Hematopoietic multipotent progenitor cell treated with erythropoietin and hydrocortisone succinate and interleukin-3 and kit ligand, for 15 days (in vitro differentiated cells): ENCODE data around the gene PGF.

ENCODE experiments used
- DNase-seq: peaks from one replicate; pipeline ENCODE4 v3.0.0-alpha.2; 2015; ENCODE audit warnings: low spot score

The PGF gene

GRCh38 chr14:74956280-74957072 lies 1.1 kb upstream of the PGF start:
- no peak for DNase-seq

- no peak for DNase-seq
Measured at GRCh38 chr14:74956027-74956279, 556 bp upstream of the PGF start.

- DNase-seq, result no peak
Measured at GRCh38 chr14:74954947-74955228, 509 bp downstream of the PGF start.

- no peak for DNase-seq
Measured at GRCh38 chr14:74954232-74954946, 1.0 kb downstream of the PGF start.

- DNase-seq, result no peak
Measured at GRCh38 chr14:74953686-74954085, 1.7 kb downstream of the PGF start.

- DNase-seq, result peak; percentile 22
Measured at GRCh38 chr14:74952697-74953484, 2.5 kb downstream of the PGF start.

DNA sequence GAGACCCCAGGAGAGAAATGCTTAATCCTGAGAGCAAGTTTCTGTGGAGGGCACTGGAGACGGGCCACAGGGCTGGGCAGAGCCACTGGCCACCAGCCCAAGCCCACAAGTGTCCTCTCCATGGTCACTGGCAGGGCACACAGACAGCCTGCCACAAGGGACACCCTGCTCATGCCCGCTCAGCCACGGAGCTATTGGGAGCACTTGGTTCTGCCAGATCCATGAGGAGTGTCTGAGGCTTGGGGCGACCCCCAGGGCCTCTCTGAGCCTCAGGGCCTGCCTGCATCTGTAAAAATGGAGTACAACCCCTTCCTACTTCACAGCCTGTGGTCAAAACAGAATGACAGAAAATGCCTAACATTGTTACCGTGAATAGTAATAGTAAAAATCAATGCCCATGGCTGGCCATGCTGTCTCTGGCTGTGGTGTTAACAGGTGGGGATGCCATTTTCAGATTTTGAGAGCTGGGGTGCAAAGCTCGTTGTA lies 3.2 kb downstream of the PGF start:
- no peak for DNase-seq

DNA sequence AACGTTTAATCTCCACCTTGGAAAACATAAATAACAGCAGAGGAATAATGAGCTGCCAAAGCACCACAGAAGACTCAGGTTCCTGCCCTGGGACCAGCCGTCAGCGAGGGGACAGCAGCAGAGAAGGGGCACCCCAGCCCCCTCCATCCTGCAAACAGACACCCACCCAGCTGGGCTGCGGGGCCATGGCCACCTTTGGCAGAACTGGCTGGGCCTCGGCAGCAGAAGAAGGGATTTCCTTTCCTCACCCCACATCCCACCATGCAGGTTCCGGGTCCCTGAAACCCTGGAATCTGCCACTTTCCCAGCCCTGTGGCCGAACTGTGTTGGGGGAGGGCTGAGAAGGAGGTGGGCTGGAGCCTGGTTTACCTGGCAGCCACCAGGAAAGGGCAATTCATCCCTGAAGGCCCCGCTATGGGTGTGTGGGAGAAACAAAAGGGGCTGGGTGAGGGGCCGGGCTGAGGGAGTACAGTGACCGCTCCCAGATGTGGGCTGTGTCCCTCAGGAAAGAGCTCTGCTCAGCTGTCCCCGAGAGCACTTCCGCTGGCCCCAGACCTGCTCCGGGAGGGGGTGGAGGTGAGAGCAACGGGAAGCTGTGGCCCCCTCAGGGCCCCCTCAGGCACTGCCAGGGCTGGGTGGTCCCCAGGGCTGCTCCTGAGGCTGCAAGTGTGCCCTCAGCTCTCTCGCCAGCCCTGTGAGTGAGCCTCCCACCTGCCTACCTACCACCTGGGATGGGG lies 3.8 kb downstream of the PGF start:
- DNase-seq, result no peak

GRCh38 chr14:74950795-74951442 lies 4.5 kb downstream of the PGF start:
- no peak for DNase-seq

GRCh38 chr14:74949859-74950573 lies 5.4 kb downstream of the PGF start:
- peak; percentile 28 for DNase-seq

GRCh38 chr14:74949191-74949601 lies 6.2 kb downstream of the PGF start:
- no peak for DNase-seq

- DNase-seq, result no peak
Measured at GRCh38 chr14:74948228-74949175, 6.9 kb downstream of the PGF start.

- no peak for DNase-seq
Measured at GRCh38 chr14:74947353-74948227, 7.8 kb downstream of the PGF start.

GRCh38 chr14:74946659-74947281 lies 8.6 kb downstream of the PGF start:
- no peak for DNase-seq

GRCh38 chr14:74945852-74946658 lies 9.3 kb downstream of the PGF start:
- DNase-seq, result peak; percentile 80

DNA sequence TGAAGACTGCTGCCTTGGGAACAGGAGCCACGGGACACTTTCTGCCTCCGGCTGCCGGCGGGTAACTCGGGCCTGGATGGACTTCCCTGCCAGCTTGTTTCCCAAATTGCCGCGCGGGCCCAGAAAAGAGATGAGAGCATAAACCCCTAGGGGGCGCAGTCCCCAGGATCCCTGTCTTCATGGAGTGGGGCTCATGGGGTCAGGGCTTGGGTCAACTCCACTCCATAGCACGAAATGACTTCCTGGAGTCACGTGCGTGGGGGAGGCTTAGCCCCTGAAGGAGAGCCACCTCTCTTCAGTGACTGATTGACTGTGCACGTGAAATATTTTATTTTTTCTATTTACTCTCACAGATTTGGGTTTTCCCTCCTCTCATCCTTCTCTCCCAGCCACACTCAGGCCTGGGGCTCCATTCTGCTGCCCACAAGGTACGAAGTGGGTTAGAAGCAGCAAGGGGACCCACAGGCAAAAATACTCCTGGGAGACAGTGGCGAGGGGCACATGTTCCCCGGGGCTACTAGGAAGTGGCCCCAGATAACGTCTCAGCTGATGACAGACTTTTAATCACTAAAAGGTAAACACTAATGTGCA lies 10.0 kb downstream of the PGF start:
- DNase-seq, result peak; percentile 47

DNA sequence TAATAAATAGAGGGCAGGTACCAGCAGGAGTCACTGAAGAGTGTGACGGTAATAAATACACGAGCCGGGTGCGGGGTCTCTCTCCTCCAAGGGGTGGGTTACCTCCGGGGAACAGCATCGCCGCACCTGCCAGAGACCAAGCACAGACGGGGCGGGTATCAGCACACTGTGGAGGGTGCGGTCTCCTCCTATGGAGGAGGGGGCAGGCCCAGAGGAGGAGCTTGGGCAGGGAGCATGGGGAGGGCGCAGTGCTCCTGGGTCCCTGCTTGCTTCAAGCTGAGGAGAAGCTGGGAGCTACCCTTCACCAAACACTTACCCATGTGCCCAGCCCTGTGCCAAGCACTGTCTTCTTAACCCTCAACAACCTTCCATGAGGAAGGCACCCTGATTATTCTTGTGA lies 12.8 kb downstream of the PGF start:
- DNase-seq, result no peak
